WTC11 (cell line): ENCODE measurements around the gene KRABD2.

Experiments used
- CREB1 ChIP-seq: sonication (generic); formaldehyde crosslinking; IDR thresholded peaks from 2 replicates; pipeline ENCODE4 v1.8.0; 2023; ENCODE audit warnings: mild to moderate bottlenecking, missing genetic modification reagents
- TF ChIP-seq, protein P1 (sequence below): fragments of 200-600 bp; IDR thresholded peaks from 2 replicates; pipeline ENCODE4 v1.8.0; 2022; ENCODE audit warnings: antibody characterized with exemption

DNA sequence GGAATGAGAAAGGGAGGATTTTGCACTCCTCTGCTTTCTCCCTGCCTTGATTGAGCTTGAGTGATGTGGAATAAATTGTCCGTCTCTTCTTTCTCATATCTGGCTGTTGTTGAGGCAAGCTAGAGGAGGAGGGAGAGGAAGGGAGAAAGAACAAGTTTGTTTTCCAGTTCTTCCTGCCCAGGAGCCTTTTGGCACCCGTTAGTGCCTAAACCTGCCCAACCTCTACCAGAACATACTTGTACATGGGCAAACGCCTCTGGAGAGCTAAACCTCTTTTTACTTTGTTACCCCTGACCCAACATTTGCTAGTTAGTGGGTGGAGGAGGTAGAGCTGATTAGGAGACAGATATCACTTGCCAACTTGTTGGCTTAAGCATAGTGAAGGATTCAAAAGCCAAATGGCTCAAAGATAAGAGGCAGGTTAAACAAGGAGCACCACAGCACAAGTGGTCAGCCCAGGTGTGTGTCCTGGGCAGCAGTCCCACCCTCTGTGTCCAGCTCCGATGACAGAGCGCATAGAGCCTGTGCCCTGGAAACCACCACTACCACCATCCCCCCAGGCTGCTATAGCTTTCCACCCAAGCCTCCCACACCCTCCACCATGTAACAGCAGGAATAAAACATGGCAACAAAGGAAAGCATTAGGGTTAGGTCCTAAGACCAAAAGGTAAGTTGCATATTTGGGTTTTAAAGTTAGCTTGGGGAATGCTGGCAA, 30.4 kb downstream of the KRABD2 start:
- TF ChIP-seq, protein P1, sequence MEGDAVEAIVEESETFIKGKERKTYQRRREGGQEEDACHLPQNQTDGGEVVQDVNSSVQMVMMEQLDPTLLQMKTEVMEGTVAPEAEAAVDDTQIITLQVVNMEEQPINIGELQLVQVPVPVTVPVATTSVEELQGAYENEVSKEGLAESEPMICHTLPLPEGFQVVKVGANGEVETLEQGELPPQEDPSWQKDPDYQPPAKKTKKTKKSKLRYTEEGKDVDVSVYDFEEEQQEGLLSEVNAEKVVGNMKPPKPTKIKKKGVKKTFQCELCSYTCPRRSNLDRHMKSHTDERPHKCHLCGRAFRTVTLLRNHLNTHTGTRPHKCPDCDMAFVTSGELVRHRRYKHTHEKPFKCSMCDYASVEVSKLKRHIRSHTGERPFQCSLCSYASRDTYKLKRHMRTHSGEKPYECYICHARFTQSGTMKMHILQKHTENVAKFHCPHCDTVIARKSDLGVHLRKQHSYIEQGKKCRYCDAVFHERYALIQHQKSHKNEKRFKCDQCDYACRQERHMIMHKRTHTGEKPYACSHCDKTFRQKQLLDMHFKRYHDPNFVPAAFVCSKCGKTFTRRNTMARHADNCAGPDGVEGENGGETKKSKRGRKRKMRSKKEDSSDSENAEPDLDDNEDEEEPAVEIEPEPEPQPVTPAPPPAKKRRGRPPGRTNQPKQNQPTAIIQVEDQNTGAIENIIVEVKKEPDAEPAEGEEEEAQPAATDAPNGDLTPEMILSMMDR: no peak
- no peak for TF ChIP-seq CREB1 (CRISPR knock-in tag)
